GM23338 (cell line): ENCODE measurements around the gene CCDC60. TPM values are rescaled to one million over a fixed set of nuclear protein-coding genes. Genes with fewer than 3 reads are reported as not detected.

Experiments used
- ATAC-seq: fragments of 200-7000 bp; cut with Tn5 transposase; 3 replicates; pipeline ENCODE4 v1.9.1; 2020
- DNase-seq: peaks from one replicate; pipeline ENCODE4 v3.0.0-alpha.2; 2015; ENCODE audit warnings: low spot score
- H2AFZ ChIP-seq: fragments of 200-600 bp; sonication (generic); 2 replicates; pipeline ENCODE4 v1.8.0; 2016; ENCODE audit warnings: antibody characterized with exemption, mild to moderate bottlenecking, moderate library complexity
- H3F3A ChIP-seq: fragments of 200-600 bp; sonication (generic); replicated peaks from 2 replicates; pipeline ENCODE4 v1.8.0; 2017; ENCODE audit warnings: antibody characterized with exemption, mixed run types, low read depth
- H3K27ac ChIP-seq: fragments of 200-600 bp; sonication (generic); 2 replicates; pipeline ENCODE4 v1.6.1; 2016; ENCODE audit warnings: low read depth
- H3K27me3 ChIP-seq: fragments of 200-600 bp; sonication (generic); 2 replicates; pipeline ENCODE4 v1.8.0; 2016; ENCODE audit warnings: mild to moderate bottlenecking, mixed run types, moderate library complexity; ENCODE audit not compliant: insufficient read depth
- H3K36me3 ChIP-seq: fragments of 200-600 bp; sonication (generic); 2 replicates; pipeline ENCODE4 v1.8.0; 2016; ENCODE audit warnings: mild to moderate bottlenecking; ENCODE audit not compliant: insufficient read depth
- H3K4me1 ChIP-seq: fragments of 200-600 bp; sonication (generic); 2 replicates; pipeline ENCODE4 v1.8.0; 2016; ENCODE audit warnings: mild to moderate bottlenecking, moderate library complexity; ENCODE audit not compliant: insufficient read depth
- H3K4me2 ChIP-seq: fragments of 200-600 bp; sonication (generic); 2 replicates; pipeline ENCODE4 v1.7.1; 2017; ENCODE audit warnings: mixed run types
- H3K4me3 ChIP-seq: fragments of 200-600 bp; sonication (generic); 2 replicates; pipeline ENCODE4 v1.6.1; 2016; ENCODE audit warnings: mixed run types
- H3K79me2 ChIP-seq: fragments of 200-600 bp; sonication (generic); replicated peaks from 2 replicates; pipeline ENCODE4 v1.8.0; 2017; ENCODE audit warnings: mild to moderate bottlenecking; ENCODE audit not compliant: insufficient read depth
- H3K9me2 ChIP-seq: fragments of 200-600 bp; sonication (generic); 2 replicates; pipeline ENCODE4 v1.8.0; 2017; ENCODE audit not compliant: insufficient read depth
- H4K20me1 ChIP-seq: fragments of 200-600 bp; sonication (generic); replicated peaks from 2 replicates; pipeline ENCODE4 v1.8.0; 2017; ENCODE audit warnings: mild to moderate bottlenecking; ENCODE audit not compliant: insufficient read depth
- H3K27ac Mint-ChIP-seq: 2 replicates; pipeline ENCODE4 v1.8.0; 2020; ENCODE audit warnings: inconsistent platforms, mild to moderate bottlenecking, moderate library complexity, mixed read lengths
- H3K27me3 Mint-ChIP-seq: 3 replicates; pipeline ENCODE4 v1.8.0; 2022; ENCODE audit warnings: low read depth, mild to moderate bottlenecking, moderate library complexity, mixed read lengths, inconsistent platforms; ENCODE audit not compliant: insufficient read depth, poor library complexity
- H3K36me3 Mint-ChIP-seq: 3 replicates; pipeline ENCODE4 v1.8.0; 2021; ENCODE audit warnings: low read depth, mild to moderate bottlenecking, inconsistent platforms, moderate library complexity, mixed read lengths
- H3K4me1 Mint-ChIP-seq: 3 replicates; pipeline ENCODE4 v1.8.0; 2020; ENCODE audit warnings: mild to moderate bottlenecking, inconsistent platforms, mixed read lengths
- H3K4me3 Mint-ChIP-seq: 3 replicates; pipeline ENCODE4 v1.8.0; 2021; ENCODE audit warnings: moderate library complexity, mild to moderate bottlenecking, inconsistent platforms, mixed read lengths
- H3K9me3 Mint-ChIP-seq: 3 replicates; pipeline ENCODE4 v1.8.0; 2020; ENCODE audit warnings: moderate library complexity, mild to moderate bottlenecking, inconsistent platforms, mixed read lengths
- CTCF ChIP-seq, 2 experiments: fragments of 200-600 bp in 1 of 2; sonication (generic) in 1 of 2; conservative IDR thresholded peaks; 2 replicates each; pipeline versions ENCODE4 v1.5.1 to v1.6.1; 2016 to 2017; ENCODE audit warnings: antibody characterized with exemption in 2 of 2, low read depth in 2 of 2, mild to moderate bottlenecking in 2 of 2, moderate library complexity in 1 of 2
- EZH2 ChIP-seq: fragments of 200-600 bp; sonication (generic); IDR thresholded peaks from one replicate; pipeline ENCODE4 v1.8.0; 2017; ENCODE audit warnings: antibody characterized with exemption, mild to moderate bottlenecking, low read depth; ENCODE audit not compliant: unreplicated experiment
- EZH2phosphoT487 ChIP-seq: fragments of 200-600 bp; sonication (generic); IDR thresholded peaks from one replicate; pipeline ENCODE4 v1.8.1; 2018; ENCODE audit warnings: antibody characterized with exemption; ENCODE audit not compliant: unreplicated experiment
- JUNB ChIP-seq: IDR thresholded peaks from one replicate; pipeline ENCODE4 v1.6.1; 2016; ENCODE audit warnings: antibody characterized with exemption; ENCODE audit not compliant: unreplicated experiment
- REST ChIP-seq: IDR thresholded peaks from one replicate; pipeline ENCODE4 v1.6.1; 2018; ENCODE audit warnings: antibody characterized with exemption; ENCODE audit not compliant: unreplicated experiment
- STAT1 ChIP-seq: IDR thresholded peaks from one replicate; pipeline ENCODE4 v1.6.1; 2016; ENCODE audit warnings: antibody characterized with exemption; ENCODE audit not compliant: unreplicated experiment
- ZNF331 ChIP-seq: fragments of 250-450 bp; sonication (Bioruptor Pico); IDR thresholded peaks from 2 replicates; pipeline ENCODE4 v1.5.0; 2020; ENCODE audit warnings: low read depth, mild to moderate bottlenecking, moderate library complexity
- ZNF462 ChIP-seq: fragments of 250-450 bp; sonication (Bioruptor Pico); IDR thresholded peaks from 2 replicates; pipeline ENCODE4 v1.5.0; 2020; ENCODE audit warnings: mild to moderate bottlenecking, moderate library complexity
- polyA plus RNA-seq: library from polyadenylated mRNA; unstranded; fragments of >200 nt; fragmentation: Nextera tagmentation; extraction: Ambion mirVana; gene quantifications from 2 replicates; pipeline ENCODE4 v1.2.1, GENCODE V29; 2016
- total RNA-seq: library from RNA; depleted of rRNA; stranded (reverse); fragments of >200 nt; shearing (Covaris generic); gene quantifications from 2 replicates; pipeline ENCODE4 v1.2.3, GENCODE V29; 2014
- TF ChIP-seq, protein P1 (sequence below): IDR thresholded peaks from 2 replicates; pipeline ENCODE4 v1.6.1; 2016; ENCODE audit warnings: antibody characterized with exemption

The CCDC60 gene
- total and polyA plus RNA-seq, 2 experiments from 2014 or later, result 0.53 TPM; not detected in 1

- H3K27me3 Mint-ChIP-seq, result peaks cover 4% of the 10 kb centered on the region
- Histone ChIP-seq H3K79me2 (no peaks in the 10 kb centered on the region), H3K9me2 (0 out of 2 replicates have a peak, but pooled peaks cover 10% of the 10 kb centered on the region), H3F3A (no peaks in the 10 kb centered on the region), H3K27ac (no peak overlapping the region), H3K36me3 (no peaks in the 10 kb centered on the region; the same call in 1 of the 2 replicates), H3K4me2 (no peak overlapping the region), H3K4me3 (no peak overlapping the region), H3K27me3 (no peaks in the 10 kb centered on the region), H3K4me1 (no peaks in the 10 kb centered on the region), H4K20me1 (no peaks in the 10 kb centered on the region), H2AFZ (no peak overlapping the region)
- H3K4me3 Mint-ChIP-seq, result no peak overlapping the region
- ATAC-seq, result no peak
- DNase-seq, result no peak
- H3K36me3 Mint-ChIP-seq, result peaks cover 22% of the 10 kb centered on the region
- no peak for TF ChIP-seq ZNF331 (CRISPR knock-in tag)
- TF ChIP-seq, protein P1, sequence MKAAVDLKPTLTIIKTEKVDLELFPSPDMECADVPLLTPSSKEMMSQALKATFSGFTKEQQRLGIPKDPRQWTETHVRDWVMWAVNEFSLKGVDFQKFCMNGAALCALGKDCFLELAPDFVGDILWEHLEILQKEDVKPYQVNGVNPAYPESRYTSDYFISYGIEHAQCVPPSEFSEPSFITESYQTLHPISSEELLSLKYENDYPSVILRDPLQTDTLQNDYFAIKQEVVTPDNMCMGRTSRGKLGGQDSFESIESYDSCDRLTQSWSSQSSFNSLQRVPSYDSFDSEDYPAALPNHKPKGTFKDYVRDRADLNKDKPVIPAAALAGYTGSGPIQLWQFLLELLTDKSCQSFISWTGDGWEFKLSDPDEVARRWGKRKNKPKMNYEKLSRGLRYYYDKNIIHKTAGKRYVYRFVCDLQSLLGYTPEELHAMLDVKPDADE, result no peak
- peaks cover 33% of the 10 kb centered on the region for H3K9me3 Mint-ChIP-seq
- no peak overlapping the region for H3K27ac Mint-ChIP-seq
- H3K4me1 Mint-ChIP-seq, result no peaks in the 10 kb centered on the region
Observed at GRCh38 chr12:119398190-119398589, 63.7 kb downstream of the CCDC60 start.

DNA sequence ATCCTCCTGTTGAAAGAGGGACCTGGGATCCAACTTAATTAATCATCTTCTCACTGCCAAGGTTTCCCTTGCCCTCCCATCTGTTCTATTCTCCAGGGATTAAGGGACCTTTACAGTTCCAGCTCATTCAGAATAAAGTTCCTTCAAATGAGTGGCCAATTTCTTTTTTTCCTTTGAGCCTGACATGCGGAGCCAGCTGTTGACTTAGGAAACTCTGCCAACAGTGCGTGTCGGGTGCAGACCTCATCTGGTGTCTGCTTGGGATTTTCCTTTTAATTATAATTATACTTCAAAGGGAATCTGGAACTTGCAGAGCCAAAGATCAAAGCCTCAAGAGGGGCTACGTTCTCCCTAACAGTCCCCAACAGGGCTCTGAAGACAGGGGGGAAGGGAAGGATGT lies 64.8 kb downstream of the CCDC60 start:
- Histone ChIP-seq H4K20me1 (no peaks in the 10 kb centered on the region), H3K27ac (no peak overlapping the region), H2AFZ (no peak overlapping the region), H3F3A (no peaks in the 10 kb centered on the region), H3K79me2 (no peaks in the 10 kb centered on the region), H3K4me2 (no peak overlapping the region), H3K27me3 (no peaks in the 10 kb centered on the region), H3K9me2 (0 out of 2 replicates have a peak, but pooled peaks cover 10% of the 10 kb centered on the region), H3K4me1 (no peaks in the 10 kb centered on the region), H3K4me3 (no peak overlapping the region), H3K36me3 (no peaks in the 10 kb centered on the region; the same call in 1 of the 2 replicates)
- no peaks in the 10 kb centered on the region for H3K4me1 Mint-ChIP-seq
- H3K27ac Mint-ChIP-seq, result no peak overlapping the region
- no peak for DNase-seq
- peaks cover 6% of the 10 kb centered on the region for H3K27me3 Mint-ChIP-seq
- no peak for ATAC-seq
- H3K9me3 Mint-ChIP-seq, result peaks cover 33% of the 10 kb centered on the region
- H3K36me3 Mint-ChIP-seq, result peaks cover 22% of the 10 kb centered on the region
- H3K4me3 Mint-ChIP-seq, result no peak overlapping the region
- TF ChIP-seq JUNB (no peak), CTCF (conservative IDR thresholded peaks at IDR 0.05; ENCODE audit: low read depth in 2 of 2) (no peak), STAT1 (no peak), EZH2phosphoT487 (no peak), ZNF331 (CRISPR knock-in tag) (no peak), REST (no peak), ZNF462 (no peak), EZH2 (no peak)
